NCI-H1105 (cell line): ENCODE results near the gene ZSWIM3.

Source experiments
- DNase-seq: peaks from one replicate; lab custom pipeline; 2025; lab: John Stamatoyannopoulos, UW

The ZSWIM3 gene

DNA sequence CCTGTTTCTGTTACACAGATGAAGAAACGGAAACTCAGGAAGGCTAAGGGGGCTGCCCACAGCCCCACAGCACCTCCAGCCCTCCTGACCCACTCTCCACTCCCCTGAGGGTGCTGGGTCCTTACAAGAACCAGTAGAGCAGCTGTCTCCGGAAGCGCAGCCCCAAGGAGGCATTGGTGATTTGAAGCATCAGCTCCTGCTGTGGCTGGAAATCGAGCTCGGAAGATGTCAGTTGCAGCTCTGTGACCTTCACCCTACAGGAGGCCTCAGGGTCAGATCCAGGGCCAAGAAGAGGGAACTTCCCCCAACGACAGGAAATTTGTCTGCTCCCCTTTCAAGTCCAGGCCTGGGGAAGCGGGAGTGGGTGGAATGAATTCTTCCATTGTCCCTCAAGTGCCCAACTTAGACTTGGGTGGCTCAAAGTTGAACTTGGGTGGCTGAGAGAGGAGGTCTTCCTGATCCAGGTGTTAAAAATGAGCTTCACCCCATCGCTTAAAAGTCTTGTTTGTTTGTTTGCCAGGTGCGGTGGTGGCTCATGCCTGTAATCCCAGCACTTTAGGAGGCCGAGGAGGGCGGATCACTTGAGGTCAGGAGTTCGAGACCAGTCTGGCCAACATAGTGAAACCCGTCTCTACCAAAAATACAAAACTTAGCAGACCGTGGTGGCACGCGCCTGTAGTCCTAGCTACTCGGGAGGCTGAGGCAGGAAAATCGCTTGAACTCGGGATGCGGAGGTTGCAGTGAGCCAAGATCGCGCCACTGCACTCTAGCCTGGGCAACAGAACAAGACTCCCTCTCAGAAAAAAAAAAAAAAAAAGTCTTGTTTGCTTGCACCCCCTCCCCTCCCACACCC, 52.6 kb downstream of the ZSWIM3 start:
- DNase-seq: no peak

DNA sequence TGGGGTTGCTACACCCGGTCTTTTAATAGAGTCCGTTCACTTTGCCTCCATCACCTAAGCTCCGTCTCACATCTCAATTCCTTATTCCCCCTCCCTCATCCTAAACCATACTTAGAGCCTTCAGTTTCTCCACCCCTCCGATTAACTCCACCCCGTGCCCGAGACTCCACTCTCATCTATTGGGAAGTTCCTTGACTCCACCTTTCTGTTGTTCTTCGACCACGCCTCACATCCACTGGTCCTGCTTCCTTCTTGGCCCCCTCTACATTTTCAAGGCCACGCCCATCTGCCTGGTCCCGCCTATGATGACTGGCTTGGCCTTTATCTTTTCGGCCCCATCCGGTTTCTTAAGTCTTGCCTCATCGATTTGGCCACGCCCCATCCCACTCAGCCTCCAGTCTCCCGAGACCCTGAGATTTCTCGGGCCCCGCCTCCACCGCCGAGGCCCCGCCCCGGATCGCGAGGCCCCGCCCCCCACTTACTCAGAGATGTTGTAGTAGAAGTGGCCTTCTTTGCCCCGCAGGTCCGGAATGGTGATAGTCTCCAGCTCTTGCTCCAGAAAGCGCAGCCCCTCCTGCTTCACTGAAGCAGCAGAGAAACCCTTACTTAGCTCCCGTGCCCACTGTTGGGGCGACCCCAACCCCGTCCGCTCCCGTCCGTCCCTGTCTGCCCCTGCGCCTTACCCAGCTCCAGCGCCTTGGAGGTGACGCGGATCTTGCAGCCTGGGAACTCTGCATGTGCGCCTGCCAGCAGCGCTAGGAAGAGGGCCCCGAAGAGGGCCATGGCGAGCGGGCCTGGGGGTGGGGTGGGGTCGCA, 53.5 kb downstream of the ZSWIM3 start:
- peak; percentile 34 for DNase-seq

DNA sequence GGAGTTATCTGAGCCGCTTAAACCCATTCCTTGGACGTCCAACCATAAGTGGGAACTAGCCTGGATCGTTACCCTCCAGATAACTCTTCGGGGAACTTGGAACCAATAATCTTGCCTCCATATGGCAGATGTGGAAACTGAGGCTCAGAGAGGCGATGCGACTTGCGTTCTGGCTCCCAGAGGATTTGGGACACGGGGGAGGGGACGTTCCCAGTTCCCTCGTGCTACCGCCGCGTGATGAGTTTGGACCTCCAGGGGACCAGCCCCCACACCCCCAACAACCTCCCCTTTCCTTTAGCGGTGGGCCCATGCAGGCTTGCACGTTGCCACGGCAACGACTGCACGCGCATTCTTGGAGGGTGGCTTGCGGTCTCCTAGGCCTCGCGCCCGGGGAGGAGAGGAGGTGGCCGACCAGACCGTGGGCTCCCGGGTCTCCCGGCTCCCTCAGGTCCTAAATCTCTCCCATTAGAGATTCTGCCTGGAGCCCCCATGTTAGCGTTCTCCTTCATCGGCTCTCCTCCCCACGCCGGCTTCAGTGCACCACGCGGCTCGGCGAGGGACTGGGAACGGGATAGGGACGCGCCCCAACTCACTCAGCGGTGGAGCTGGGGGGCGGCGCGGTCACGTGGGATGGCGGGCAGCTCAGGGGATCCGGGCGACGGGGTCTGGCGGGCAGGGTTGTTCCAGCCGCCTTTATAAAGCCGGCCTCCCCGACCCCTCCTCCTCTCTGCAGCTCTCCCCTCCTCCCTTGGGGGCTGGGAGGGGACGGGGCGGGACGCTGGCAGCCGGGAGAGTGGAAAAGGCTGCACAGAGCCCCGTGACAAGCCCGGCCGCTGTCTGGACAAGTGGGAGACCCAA, 54.3 kb downstream of the ZSWIM3 start, which contains the start of gene PLTP:
Gene PLTP, minus strand, starts transcription at position 670 of the 858 bp plus-strand sequence. CDS start 703 bp downstream, outside the sequence.
- peak; percentile 54 for DNase-seq

DNA sequence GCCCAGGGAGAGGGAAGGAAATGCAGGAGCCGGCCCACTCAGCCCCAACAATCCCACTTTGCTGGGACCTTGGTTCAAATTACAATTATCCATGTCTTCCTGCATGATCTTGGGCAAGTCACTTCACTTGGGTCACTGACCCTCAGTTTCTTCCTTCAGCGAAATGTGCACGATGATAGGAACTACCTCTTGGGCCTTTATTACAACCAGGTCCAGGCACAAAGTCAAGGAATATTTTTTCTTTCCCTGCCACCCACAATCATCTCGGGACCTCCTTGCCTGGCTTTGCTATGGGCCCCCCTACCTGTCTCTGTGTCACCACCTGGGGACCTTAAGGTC, 54.9 kb downstream of the ZSWIM3 start:
- DNase-seq: no peak

DNA sequence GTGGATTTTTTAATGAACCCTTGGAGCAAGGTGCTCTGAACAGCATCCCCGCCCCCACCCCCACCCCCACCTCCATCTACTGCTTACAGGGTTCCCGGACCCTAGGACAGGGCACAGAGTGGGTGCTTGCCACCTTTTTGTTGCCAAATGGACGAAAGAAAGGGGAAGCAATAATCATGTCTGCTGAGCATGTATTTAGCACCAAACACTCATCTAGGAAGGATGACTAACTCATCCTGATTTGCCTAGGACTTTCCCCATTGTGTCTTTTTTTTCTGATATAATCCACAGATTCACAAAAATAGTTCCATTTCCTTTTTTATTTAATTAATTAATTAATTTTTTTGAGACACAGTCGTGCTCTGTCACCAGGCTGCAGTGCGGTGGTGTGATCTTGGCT, 55.7 kb downstream of the ZSWIM3 start:
- DNase-seq: no peak

DNA sequence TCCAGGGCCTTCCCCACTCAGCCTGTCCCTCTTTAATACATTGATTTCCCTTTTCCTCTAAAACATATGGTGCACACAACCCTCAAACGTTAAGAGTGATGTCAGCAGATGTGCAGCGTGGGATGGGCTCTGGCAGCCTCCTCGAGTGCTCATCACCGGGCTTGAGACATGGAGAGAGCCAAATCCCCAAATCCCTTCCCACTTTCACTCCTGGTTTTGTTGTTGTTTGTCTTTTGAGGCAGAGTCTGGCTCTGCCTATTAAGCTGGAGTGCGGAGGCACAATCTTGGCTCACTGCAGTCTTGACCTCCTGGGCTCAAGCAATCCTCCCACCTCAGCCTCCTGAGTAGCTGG, 60.4 kb downstream of the ZSWIM3 start:
- no peak for DNase-seq

DNA sequence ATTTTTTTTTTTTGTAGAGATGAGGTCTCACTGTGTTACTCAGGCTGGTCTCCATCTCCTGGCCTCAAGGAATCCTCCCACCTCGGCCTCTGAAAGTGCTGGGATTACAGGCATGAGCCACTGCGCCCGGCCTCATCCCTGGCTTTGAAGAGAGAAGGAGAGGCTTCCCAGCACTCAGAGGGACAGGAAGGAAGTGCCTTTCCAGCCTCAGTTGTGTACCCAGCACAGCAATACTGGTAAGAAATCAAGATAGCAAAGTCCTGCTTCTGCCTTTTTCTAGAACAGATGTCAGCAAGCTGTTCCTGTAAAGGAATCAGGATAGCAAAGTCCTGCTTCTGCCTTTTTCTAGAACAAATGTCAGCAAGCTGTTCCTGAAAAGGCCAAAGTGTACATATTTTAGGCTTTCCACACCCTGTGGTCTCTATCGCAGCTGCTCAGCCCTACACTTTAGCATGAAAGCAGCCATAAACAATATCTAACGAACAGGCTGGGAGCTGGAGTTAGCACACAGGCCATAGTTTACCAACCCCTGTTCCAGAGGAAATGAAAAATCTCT, 60.8 kb downstream of the ZSWIM3 start:
- no peak for DNase-seq

DNA sequence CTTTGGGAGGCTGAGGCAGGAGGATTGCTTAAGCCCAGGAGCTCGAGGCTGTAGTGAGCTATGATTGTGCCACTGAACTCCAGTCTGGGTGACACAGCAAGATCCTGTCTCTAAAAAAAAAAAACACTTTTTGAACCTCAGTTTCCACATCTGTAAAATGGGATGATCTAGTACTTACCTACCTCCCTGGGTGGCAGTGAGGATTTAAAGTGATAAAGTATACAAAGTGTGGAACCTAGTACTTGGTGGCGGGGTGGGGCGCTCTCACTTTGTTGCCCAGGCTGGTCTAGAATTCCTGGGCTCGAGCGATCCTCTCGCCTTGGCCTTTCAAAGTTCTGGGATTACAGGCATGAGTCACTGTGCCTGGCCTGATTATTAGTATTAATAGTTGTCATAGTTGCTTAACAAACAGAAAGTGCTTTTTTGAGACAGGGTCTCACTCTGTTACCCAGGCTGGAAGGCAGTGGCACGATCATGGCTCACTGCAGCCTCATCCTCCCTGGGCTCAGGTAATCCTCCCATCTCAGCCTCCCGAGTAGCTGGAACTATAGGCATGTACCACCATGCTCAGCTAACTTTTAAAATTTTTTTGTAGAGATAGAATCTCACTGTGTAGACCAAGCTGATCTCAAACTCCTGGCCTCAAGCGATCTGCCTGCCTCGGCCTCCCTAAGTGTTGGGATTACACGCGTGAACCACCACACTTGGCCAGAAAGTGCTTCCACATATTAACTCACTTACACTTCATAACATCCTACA, 61.5 kb downstream of the ZSWIM3 start:
- DNase-seq: no peak

DNA sequence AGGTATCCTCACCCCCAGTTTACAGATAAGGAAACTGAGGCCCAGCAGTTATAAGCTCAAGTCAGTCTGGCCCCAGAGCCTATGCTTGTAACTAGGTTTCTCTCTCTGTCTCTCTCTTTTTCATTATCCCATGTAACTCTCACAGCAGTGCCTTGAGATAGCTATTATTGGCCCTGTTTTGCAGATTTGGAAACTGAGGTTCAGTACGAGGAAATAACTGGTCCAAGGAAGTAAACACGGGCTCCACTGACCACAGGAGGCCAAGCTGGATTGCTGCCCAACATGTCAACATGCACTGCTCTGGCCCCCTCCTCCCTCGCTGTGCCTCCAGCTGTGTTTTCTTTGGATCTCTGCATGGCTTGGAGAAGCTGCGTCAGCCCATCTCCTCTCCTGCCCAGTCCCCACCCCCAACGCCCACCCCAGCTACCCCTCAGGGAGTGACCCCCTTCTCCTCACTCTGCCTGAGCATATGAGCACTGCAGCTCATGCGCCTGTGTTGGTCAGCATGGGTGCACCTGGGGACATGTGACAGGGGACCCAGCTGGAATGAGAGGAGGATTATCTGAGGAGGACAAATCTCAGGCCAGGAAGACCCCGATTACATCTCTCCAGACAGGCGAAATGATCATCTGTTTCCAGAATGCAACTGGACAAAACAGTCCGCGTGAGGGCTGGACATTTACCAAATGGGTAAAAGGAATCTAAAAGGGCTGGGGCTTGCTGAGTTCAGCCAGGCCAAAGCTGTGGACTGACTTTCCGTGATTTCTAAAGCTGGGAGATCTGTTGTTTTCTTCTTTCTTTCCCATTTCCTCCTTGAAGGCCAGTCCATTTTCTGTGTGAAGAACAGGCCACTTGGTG, 62.4 kb downstream of the ZSWIM3 start:
- DNase-seq: no peak

DNA sequence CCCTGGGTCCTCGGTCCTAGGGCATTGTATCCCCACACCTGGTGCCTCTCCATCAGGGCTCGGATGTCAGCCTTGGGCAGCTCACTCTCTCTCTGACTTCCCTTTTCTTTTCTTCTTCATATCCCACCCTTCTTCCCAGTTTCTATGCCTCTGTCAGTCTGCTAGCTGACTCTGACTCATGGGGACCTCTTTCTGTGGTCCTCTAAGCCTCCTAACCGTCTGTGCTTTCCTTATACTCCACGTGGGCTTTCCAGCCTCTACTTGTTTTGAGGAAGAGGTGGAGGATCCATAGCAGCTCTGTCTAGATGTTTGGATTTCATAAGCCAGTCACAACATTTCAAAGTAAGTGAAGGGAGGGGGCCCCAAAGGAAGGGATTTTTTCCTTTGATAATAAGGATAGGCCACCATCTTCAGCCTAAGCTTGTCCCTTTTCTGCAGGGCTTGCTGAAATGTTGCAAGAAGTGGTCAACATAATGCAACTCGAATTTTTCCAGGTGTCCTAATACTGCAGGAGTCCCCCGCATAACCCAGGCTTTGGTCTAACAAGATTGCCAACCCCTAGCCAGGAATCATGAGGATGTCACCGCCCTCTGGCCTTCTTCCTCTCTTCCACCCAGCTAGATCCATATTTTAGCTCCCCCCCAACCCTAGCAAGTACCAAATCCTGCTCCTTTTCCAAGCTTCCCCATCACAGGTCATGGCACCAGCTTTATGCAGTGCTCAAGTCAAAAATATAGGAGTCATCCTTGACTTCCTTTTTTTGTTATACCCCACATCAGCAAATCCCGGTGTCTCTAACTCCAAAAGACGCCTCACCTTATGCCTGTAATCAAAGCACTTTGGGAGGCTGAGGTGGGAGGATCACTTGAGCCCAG, 63.3 kb downstream of the ZSWIM3 start:
- no peak for DNase-seq

DNA sequence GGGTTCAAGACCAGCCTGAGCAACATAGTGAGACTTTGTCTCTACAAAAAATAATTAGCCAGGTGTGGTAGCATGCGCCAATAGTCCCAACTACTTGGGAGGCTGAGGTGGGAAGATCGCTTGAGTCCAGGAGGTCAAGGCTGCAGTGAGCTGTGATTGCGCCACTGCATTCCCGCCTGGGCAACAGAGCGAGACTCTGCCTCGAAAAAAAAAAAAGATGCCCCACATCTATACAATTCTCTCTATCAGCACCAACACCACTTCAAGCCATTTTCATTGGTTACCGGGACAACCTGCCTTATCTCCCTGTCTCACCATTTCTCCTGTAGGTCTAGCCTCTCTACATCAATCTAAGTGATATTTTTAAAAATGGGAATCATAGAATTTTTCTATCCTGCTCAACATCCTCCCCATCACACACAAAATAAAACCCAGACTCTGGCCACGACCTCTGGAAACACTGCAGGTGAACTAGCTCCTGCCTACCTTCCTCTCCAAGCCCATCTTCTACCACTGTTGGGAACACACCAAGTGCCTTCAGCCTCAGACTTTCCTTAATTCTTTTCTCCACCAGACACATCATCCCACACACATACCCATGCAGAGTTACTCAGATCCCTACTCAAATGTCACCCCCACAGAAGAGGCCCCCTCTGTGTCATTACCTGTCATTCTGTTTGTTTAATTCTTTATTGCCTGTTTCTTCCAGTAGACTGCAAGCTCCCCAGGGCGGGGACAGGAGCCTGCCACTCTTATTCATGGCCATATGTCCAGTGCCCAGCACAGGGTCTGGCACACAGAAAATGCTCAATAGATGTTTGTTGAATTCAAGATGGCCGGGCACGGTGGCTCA, 64.1 kb downstream of the ZSWIM3 start:
- no peak for DNase-seq

DNA sequence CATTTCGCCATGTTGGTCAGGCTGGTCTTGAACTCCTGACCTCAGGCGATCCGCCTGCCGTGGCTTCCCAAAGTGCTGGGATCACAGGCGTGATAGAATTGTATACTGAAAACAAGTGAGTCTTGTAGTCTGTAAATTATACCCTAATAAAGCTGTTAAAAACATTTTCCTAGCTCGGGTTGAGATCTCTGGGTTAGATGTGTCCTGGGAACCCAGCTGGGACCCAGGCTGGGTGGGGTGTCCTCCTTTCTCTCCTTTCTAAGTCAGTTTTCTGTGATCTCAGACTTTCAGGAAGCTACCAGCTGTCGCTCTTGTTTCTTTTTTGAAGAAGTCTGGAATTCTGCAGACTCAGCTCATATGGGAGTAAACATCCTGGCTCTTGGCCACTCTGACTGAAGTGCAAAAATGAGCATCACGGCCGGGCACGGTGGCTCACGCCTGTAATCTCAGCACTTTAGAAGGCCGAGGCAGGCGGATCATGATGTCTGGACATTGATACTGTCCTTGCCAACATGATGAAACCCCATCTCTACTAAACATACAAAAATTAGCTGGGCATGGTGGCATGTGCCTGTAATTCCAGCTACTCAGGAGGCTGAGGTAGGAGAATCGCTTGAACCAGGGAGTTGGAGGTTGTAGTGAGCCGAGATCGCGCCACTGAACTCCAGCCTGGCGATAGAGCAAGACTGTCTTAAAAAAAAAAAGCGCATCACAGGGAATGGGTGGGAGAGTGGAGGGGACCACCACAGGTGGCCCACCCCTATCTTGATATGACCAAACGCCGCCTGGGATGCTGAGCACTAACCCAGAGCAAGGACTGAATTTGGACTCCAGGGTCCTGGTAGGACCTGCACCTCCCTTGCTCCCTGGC, 67.2 kb downstream of the ZSWIM3 start:
- DNase-seq: no peak

DNA sequence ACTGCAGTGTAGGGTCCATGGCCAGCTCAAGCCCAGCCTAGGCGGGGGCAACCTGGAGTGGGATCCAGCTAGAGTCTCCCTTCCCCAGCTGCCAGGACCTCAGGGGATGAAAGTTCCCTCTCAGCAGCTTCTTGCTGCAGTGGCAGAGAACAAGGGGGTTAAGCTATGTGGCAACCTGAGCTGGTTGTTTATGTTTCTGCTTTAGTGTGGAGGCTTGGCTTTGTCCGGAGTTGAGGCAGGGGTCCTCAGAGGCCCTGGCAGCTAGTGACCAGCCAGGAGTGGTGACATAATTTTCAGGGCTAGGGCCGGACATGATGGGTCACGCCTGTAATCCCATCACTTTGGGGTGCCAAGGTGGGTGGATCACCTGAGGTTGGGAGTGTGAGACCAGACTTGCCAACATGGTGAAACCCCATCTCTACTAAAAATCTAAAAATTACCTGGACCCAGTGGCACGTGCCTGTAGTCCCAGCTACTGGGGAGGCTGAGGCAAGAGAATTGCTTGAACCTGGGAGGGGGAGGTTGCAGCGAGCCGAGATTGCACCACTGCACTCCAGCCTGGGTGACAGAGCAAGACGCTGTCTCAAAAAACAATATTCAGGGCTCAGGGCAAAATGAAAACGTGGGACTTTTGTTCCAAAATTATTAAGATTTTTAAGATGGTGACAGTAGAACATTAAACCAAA, 68.5 kb downstream of the ZSWIM3 start:
- no peak for DNase-seq

DNA sequence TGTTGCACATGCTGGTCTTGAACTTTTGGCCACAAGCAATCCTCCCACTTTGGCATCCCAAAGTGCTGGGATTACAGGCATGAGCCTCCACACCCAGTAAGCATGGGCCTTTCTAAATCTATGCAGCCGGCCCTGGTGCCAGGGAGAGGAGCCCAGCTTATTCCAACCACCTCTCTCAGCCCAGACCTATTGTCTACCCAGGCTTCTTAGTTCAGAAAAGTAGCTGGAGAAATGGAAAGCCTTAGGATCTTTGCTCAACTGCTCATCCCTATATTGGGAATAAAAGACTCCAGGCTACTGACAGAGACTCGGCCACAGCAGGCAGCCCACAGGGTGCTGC, 69.3 kb downstream of the ZSWIM3 start:
- DNase-seq: no peak

DNA sequence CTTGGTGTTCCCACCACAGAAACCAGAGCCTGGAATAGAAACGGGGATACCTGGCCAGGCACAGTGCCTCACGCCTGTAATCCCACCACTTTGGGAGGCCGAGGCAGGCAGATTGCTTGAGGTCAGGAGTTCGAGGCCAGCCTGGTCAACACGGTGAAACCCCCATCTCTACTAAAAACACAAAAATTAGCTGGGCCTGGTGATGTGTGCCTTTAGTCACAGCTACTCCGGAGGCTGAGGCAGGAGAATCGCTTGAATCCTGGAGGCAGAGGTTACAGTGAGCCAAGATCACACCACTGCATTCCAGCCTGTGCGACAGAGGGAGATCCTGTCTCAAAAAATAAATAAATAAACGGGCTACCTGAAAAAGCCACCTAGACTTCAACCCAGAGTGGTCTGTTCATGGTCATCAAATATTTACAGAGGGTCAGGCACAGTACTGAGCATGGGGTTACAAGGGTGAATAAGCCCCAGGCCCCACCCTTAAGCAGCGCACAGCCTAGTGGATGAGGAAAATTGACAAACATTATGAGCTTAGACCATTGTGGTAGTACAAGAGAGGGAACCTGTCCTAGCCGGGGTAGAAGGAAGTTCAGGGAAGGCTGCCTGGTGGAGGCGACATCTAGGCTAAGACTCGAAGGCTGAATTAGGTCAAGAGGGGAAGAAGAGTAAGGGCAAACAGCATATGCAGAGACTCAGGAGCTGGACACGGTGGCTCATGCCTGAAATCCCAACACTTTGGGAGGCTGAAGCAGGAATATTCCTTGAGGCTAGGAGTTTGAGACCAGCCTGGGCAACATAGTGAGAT, 69.9 kb downstream of the ZSWIM3 start:
- no peak for DNase-seq
